ENCODE measurements around the gene FSD1L.
"Not testable (repeated sequence)": the region's sequence is repeated elsewhere in the genome, so short reads cannot be mapped to it uniquely, and the experiment has no call there.

Gene FSD1L

GRCh38 chr9:105515811-105516413, 68.1 kb downstream of the FSD1L start:
- no peak for DNase-seq (ENCODE audit: low read depth)
- no peak for TF ChIP-seq CTCF (conservative IDR thresholded peaks at IDR 0.05; ENCODE audit: low read length)
- H3K4me3 ChIP-seq (ENCODE audit: low read length), result no peak overlapping the region

- not testable (repeated sequence) for H3K4me3 ChIP-seq (ENCODE audit: low read length); DNase-seq (ENCODE audit: low read depth)
These were observed 72.0 kb downstream of the FSD1L start for GRCh38 chr9:105519710-105520369.

- not testable (repeated sequence) for DNase-seq (ENCODE audit: low read depth); H3K4me3 ChIP-seq (ENCODE audit: low read length)
These were observed 73.2 kb downstream of the FSD1L start for GRCh38 chr9:105520992-105521391.

- H3K4me3 ChIP-seq (ENCODE audit: low read length); DNase-seq (ENCODE audit: low read depth): not testable (repeated sequence)
These were observed 75.0 kb downstream of the FSD1L start for GRCh38 chr9:105522618-105523385.

GRCh38 chr9:105531530-105531929, 83.7 kb downstream of the FSD1L start:
- no peak for DNase-seq (ENCODE audit: low read depth)

GRCh38 chr9:105535920-105536668, 88.3 kb downstream of the FSD1L start:
- DNase-seq (ENCODE audit: low read depth), result no peak
- no peak for TF ChIP-seq CTCF (conservative IDR thresholded peaks at IDR 0.05; ENCODE audit: low read length)

More at GRCh38 chr9:105531530-105531929, 83.7 kb downstream of the FSD1L start:
- H3K4me3 ChIP-seq (ENCODE audit: low read length), result no peak overlapping the region
- TF ChIP-seq CTCF (conservative IDR thresholded peaks at IDR 0.05; ENCODE audit: low read length), result no peak

GRCh38 chr9:105539452-105539851, 91.6 kb downstream of the FSD1L start:
- no peak for DNase-seq (ENCODE audit: low read depth)
- no peak; the same call in 1 of the 2 replicates for TF ChIP-seq CTCF (conservative IDR thresholded peaks at IDR 0.05; ENCODE audit: low read length)
- H3K4me3 ChIP-seq (ENCODE audit: low read length), result no peak overlapping the region

More at GRCh38 chr9:105535920-105536668, 88.3 kb downstream of the FSD1L start:
- no peak overlapping the region for H3K4me3 ChIP-seq (ENCODE audit: low read length)

- no peak for DNase-seq (ENCODE audit: low read depth)
- H3K4me3 ChIP-seq (ENCODE audit: low read length), result no peak overlapping the region
- no peak for TF ChIP-seq CTCF (conservative IDR thresholded peaks at IDR 0.05; ENCODE audit: low read length)
These were observed 94.0 kb downstream of the FSD1L start for GRCh38 chr9:105541838-105542237.

Measured in AG10803 (cell line).